Ascending aorta (tissue), 2 donors: ENCODE results near the gene ADGRB3. TPM values are rescaled to one million over a fixed set of nuclear protein-coding genes. Genes with fewer than 3 reads are reported as not detected.

Experiments used
- DNase-seq, 2 donors: peaks; one replicate each; pipeline ENCODE4 v3.0.0-alpha.2; 2019; ENCODE audit warnings: low spot score in 2 of 2
- H3K27ac ChIP-seq, 2 donors: fragments of 200-600 bp; sonication (generic); one replicate each; pipeline ENCODE4 v1.5.1; 2016 to 2017; ENCODE audit warnings: mild to moderate bottlenecking in 1 of 2
- H3K27me3 ChIP-seq: fragments of 200-600 bp; sonication (generic); one replicate; pipeline ENCODE4 v1.5.1; 2017
- H3K36me3 ChIP-seq, 2 donors: fragments of 200-600 bp; sonication (generic); one replicate each; pipeline ENCODE4 v1.5.1; 2016
- H3K4me1 ChIP-seq, 2 donors: fragments of 200-600 bp; sonication (generic); one replicate each; pipeline ENCODE4 v1.5.1; 2016 to 2017; ENCODE audit warnings: mild to moderate bottlenecking in 1 of 2
- H3K4me3 ChIP-seq, 2 donors: fragments of 200-600 bp; sonication (generic); one replicate each; pipeline ENCODE4 v1.5.1; 2016 to 2017; ENCODE audit warnings: mild to moderate bottlenecking in 1 of 2
- H3K9me3 ChIP-seq, 2 donors: fragments of 200-600 bp; sonication (generic); one replicate each; pipeline ENCODE4 v1.5.1; 2016
- CTCF ChIP-seq, 3 experiments: fragments of 200-600 bp in 2 of 3; fragments of 450-650 bp in 1 of 3; sonication (generic) in 2 of 3; IDR thresholded peaks; one replicate each; pipeline ENCODE4 v1.5.1; 2016 to 2019; ENCODE audit warnings: antibody characterized with exemption in 3 of 3, mild to moderate bottlenecking in 1 of 3, moderate library complexity in 1 of 3
- intact Hi-C: fragments of 100-400 bp; cut with DNase I; formaldehyde crosslinking; loops from one replicate; pipeline ENCODE4 v1.15.1; 2023
- total RNA-seq: library from RNA; depleted of rRNA; stranded (reverse); fragments of >200 nt; gene quantifications from one replicate; pipeline ENCODE4 v1.1.0, GENCODE V29; 2016

The ADGRB3 gene
- total RNA-seq, 1 donor from 2014 or later = 4.4 TPM

GRCh38 chr6:69362209-69362608 lies 727.1 kb downstream of the ADGRB3 start:
- TF ChIP-seq CTCF (IDR thresholded peaks at IDR 0.05) = no peak
- H3K9me3 ChIP-seq = no peaks in the 10 kb centered on the region
- no peaks in the 10 kb centered on the region for H3K4me1 ChIP-seq
- H3K27ac ChIP-seq = no peak overlapping the region
- intact Hi-C loops = no loop called here
- no peaks in the 10 kb centered on the region for H3K36me3 ChIP-seq
- no peaks in the 10 kb centered on the region for H3K27me3 ChIP-seq
- no peak overlapping the region for H3K4me3 ChIP-seq
- DNase-seq = no peak

GRCh38 chr6:69366831-69367230 lies 731.7 kb downstream of the ADGRB3 start:
- no peaks in the 10 kb centered on the region for H3K9me3 ChIP-seq
- TF ChIP-seq CTCF (IDR thresholded peaks at IDR 0.05) = no peak
- DNase-seq = no peak
- H3K4me1 ChIP-seq = no peaks in the 10 kb centered on the region
- no peaks in the 10 kb centered on the region for H3K27me3 ChIP-seq
- H3K4me3 ChIP-seq = no peak overlapping the region
- no peak overlapping the region for H3K27ac ChIP-seq
- no peaks in the 10 kb centered on the region for H3K36me3 ChIP-seq
- intact Hi-C loops = no loop called here

- Histone ChIP-seq H3K36me3 (no peaks in the 10 kb centered on the region), H3K4me1 (no peaks in the 10 kb centered on the region), H3K27me3 (no peaks in the 10 kb centered on the region), H3K27ac (no peak overlapping the region), H3K9me3 (no peaks in the 10 kb centered on the region), H3K4me3 (no peak overlapping the region)
- no peak for DNase-seq
- no peak for TF ChIP-seq CTCF (IDR thresholded peaks at IDR 0.05)
- intact Hi-C loops = no loop called here
Measured at GRCh38 chr6:69368613-69369012, 733.5 kb downstream of the ADGRB3 start.

GRCh38 chr6:69370763-69371162 lies 735.7 kb downstream of the ADGRB3 start:
- Histone ChIP-seq H3K4me3 (no peak overlapping the region), H3K27me3 (no peaks in the 10 kb centered on the region), H3K4me1 (no peaks in the 10 kb centered on the region), H3K9me3 (no peaks in the 10 kb centered on the region), H3K27ac (no peak overlapping the region), H3K36me3 (no peaks in the 10 kb centered on the region)
- DNase-seq = no peak
- no peak for TF ChIP-seq CTCF (IDR thresholded peaks at IDR 0.05)
- intact Hi-C loops = no loop called here

- Histone ChIP-seq H3K27ac (no peak overlapping the region), H3K27me3 (no peaks in the 10 kb centered on the region), H3K4me3 (no peak overlapping the region), H3K36me3 (no peaks in the 10 kb centered on the region), H3K4me1 (no peaks in the 10 kb centered on the region), H3K9me3 (no peaks in the 10 kb centered on the region)
- intact Hi-C loops = no loop called here
- no peak for TF ChIP-seq CTCF (IDR thresholded peaks at IDR 0.05)
- no peak for DNase-seq
Measured at GRCh38 chr6:69378326-69378725, 743.2 kb downstream of the ADGRB3 start.

GRCh38 chr6:69379518-69379917 lies 744.4 kb downstream of the ADGRB3 start:
- TF ChIP-seq CTCF (IDR thresholded peaks at IDR 0.05) = no peak
- DNase-seq = no peak

More at GRCh38 chr6:69379518-69379917, 744.4 kb downstream of the ADGRB3 start:
- Histone ChIP-seq H3K36me3 (no peaks in the 10 kb centered on the region), H3K27ac (no peak overlapping the region), H3K4me1 (no peaks in the 10 kb centered on the region), H3K9me3 (no peaks in the 10 kb centered on the region), H3K27me3 (no peaks in the 10 kb centered on the region), H3K4me3 (no peak overlapping the region)
- intact Hi-C loops = no loop called here
